Esophagus mucosa (tissue), 1 donor: ENCODE data around the gene AAMP. TPM values are rescaled to one million over a fixed set of nuclear protein-coding genes. Genes with fewer than 3 reads are reported as not detected.

Source experiments
- ATAC-seq: fragments of 200-7000 bp; cut with Tn5 transposase; one replicate; pipeline ENCODE4 v1.9.1; 2020
- total RNA-seq: library from RNA; stranded (reverse); gene quantifications from one replicate; pipeline ENCODE4 v1.2.4, GENCODE V29; 2023
- donor health status: DM: yes; HTN: yes; CAD: no.

The AAMP gene
- total RNA-seq, 1 donor from 2014 or later, result 67.0 TPM

DNA sequence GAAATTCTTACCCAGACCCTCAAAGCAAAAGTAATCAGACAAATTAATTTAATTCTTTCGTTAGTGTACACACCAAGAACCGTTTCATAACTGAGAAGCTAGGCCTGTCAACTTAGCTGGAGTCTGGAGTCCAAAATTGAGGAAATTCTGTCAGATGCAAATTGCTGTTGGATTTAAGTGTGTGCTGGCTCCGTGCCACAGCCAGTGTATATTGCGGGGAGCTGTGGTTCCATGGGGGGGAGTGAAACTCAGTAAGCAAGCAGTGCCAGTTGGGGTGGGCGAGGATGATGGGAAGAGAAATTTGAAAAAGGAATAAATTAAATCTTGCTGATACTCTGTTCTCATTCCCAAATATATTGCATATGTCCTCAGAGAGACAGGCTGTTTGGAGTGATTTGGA, 48.9 kb downstream of the AAMP start:
- ATAC-seq, result no peak

- ATAC-seq, result no peak
Observed at GRCh38 chr2:218219934-218220333, 50.0 kb downstream of the AAMP start.

DNA sequence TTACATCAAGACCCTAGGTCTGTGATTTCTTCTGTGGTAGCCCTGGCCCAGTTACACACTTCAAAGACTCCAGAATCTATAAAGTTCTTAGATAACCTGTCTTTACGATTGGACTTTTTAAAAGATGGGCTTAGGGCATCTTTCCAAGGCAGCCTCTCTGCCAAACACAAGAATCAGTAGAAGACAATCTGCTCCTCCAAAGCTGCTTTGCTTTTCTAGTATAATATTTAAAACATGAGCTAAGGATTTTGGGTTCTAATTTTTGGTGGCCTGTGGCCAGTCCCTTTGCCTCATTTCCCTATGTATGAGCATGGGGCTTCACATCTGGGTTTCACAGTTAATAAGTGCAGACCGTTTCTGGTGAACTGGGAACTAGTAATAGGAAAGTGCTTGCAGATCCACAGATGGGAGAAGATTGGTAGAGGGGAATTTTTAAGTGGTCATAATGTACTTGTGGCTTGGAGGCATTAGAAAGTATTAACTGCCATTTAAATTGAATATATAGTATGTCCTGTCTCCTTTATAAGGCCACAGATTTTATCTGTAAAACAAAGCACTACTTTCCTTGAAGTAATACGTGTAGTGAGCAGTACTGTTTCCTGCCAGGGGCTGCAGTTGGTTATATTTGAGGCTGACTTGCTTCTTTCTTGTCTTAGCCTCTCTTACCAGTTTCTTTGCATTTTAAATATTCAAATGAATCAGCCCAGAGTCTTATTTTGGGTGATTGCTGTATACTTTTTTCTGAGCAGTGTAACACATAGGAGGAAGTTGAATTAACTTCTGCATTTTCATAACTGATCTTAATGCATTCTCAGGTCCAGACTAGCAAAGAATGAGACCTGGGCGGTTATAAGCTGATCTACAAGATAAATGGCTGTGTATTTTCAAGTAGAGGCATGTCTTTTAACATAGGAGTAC, 51.4 kb downstream of the AAMP start:
- ATAC-seq, result peak; percentile 73

DNA sequence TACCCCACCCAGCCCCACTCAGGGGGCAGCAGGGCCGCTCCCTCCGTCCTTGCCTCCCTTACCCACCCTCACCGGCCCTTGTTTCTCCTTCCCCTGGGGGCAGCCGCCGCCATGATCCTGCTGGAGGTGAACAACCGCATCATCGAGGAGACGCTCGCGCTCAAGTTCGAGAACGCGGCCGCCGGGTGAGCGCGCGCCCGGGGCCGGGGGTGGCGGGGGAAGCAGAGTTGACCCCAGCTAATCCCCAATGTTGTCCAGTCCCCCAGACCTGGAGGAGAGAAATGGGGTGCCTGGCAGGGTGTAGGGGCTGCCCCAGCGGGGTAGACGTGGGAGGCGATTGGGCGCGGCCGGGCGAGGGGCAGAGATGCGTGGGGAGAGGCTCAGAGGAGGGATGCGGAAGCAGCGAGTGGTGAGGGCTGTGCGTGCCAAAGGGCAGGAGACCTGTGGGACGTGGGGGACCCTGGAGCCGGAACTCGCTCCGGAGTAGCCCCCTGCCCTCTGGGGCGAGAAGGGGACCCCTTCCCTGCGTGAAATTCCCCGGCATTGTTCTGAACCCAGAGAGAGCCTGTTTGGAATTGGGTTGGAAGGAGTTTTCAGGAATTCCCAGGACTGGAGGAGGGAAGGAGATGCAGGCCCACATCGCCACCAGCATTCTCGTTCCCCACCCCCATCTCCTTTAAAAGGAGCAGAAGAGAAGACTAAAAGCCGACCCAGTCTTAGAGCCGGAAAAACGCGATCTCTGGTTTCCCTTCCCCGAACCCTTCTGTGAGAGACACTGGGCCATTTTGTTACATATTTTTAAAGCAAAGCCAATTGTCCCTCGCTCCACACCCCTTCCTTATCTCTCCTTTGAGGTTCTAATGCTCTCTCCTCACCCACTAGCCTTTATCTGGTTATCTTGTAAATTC, 52.3 kb downstream of the AAMP start:
- ATAC-seq, result peak; percentile 76

- peak; percentile 87 for ATAC-seq
Observed at GRCh38 chr2:218216674-218217359, 53.1 kb downstream of the AAMP start, which contains the start of gene ARPC2. Gene ARPC2, plus strand, starts transcription at chr2:218217189. Its CDS starts 282 bp downstream, at chr2:218217471.

GRCh38 chr2:218216336-218216673, 53.6 kb downstream of the AAMP start:
- ATAC-seq, result no peak

Other genes starting within 250 kb of the AAMP start
- gene RUFY4, start 200.9 kb downstream of the AAMP start, total RNA-seq, result 0.12 TPM
- gene CXCR2, start 144.1 kb downstream of the AAMP start, total RNA-seq, result 18.7 TPM
- 0.72 TPM for gene CXCR1, start 103.2 kb downstream of the AAMP start, total RNA-seq
- 383 TPM for gene ARPC2, start 52.9 kb downstream of the AAMP start, total RNA-seq
- not detected for gene GPBAR1, start 9.1 kb downstream of the AAMP start, total RNA-seq
- 30.9 TPM for gene PNKD, start 382 bp upstream of the AAMP start, total RNA-seq
- 247 TPM for gene TMBIM1, start 22.4 kb upstream of the AAMP start, total RNA-seq
- not detected for gene CATIP, start 86.7 kb upstream of the AAMP start, total RNA-seq
- gene SLC11A1, start 112.1 kb upstream of the AAMP start, total RNA-seq, result 3.5 TPM
- gene CTDSP1, start 129.7 kb upstream of the AAMP start, total RNA-seq, result 64.2 TPM
- not detected for gene VIL1, start 149.0 kb upstream of the AAMP start, total RNA-seq